H1 (cell line): ENCODE results near the gene GLYR1. TPM values are rescaled to one million over a fixed set of nuclear protein-coding genes. Genes with fewer than 3 reads are reported as not detected.

Experiments
- CTCF ChIA-PET: fragments of 300-600 bp; sonication (Branson Sonifier 250); formaldehyde crosslinking; loops from one replicate; lab custom pipeline; 2021; ENCODE audit not compliant: partially characterized antibody; lab: Charles Lee
- POLR2A ChIA-PET: fragments of 300-600 bp; sonication (Branson Sonifier 250); formaldehyde crosslinking; loops from one replicate; lab custom pipeline; 2021; ENCODE audit warnings: inconsistent platforms; ENCODE audit not compliant: partially characterized antibody; lab: Charles Lee
- DNase-seq, 2 experiments: peaks; one replicate each; pipeline versions ENCODE4 v3.0.0 to v3.0.0-alpha.2; 2010 to 2022; ENCODE audit warnings: low spot score in 2 of 2, low read depth in 1 of 2, mixed read lengths in 1 of 2
- FAIRE-seq: peaks from 2 replicates; lab custom pipeline; 2011; peaks lifted over from hg19 to GRCh38; lab: Jason Lieb, UNC
- H2AFZ ChIP-seq: 2 replicates; pipeline ENCODE4 v1.8.1; 2012; ENCODE audit warnings: low read length, inconsistent platforms
- H2AK5ac ChIP-seq: 2 replicates; pipeline ENCODE4 v1.6.1; 2013; ENCODE audit warnings: low read depth, low read length
- H2BK120ac ChIP-seq: replicated peaks from 2 replicates; pipeline ENCODE3; 2013; ENCODE audit warnings: low read depth, low read length, inconsistent platforms
- H2BK12ac ChIP-seq: 2 replicates; pipeline ENCODE4 v1.6.1; 2013; ENCODE audit warnings: low read depth, low read length
- H2BK15ac ChIP-seq: 2 replicates; pipeline ENCODE4 v1.6.1; 2013; ENCODE audit warnings: low read length
- H2BK20ac ChIP-seq: 2 replicates; pipeline ENCODE4 v1.6.1; 2013; ENCODE audit warnings: low read length
- H2BK5ac ChIP-seq: 2 replicates; pipeline ENCODE4 v1.6.1; 2013; ENCODE audit warnings: low read depth, low read length
- H3K14ac ChIP-seq: 2 replicates; pipeline ENCODE4 v1.6.1; 2013; ENCODE audit warnings: inconsistent platforms; ENCODE audit not compliant: insufficient read length
- H3K18ac ChIP-seq: 2 replicates; pipeline ENCODE4 v1.6.1; 2013; ENCODE audit warnings: low read length; ENCODE audit errors: extremely low read depth
- H3K23ac ChIP-seq: 2 replicates; pipeline ENCODE4 v1.6.1; 2013; ENCODE audit warnings: inconsistent platforms; ENCODE audit not compliant: insufficient read length
- H3K23me2 ChIP-seq: 2 replicates; pipeline ENCODE4 v1.6.1; 2013; ENCODE audit warnings: low read depth, low read length
- H3K27ac ChIP-seq: 2 replicates; pipeline ENCODE4 v1.6.1; 2011; ENCODE audit warnings: low read depth, low read length, inconsistent platforms
- H3K27me3 ChIP-seq, 4 experiments: replicated peaks in 1 of 4; 1 replicate in 1 of 4; 2 replicates in 3 of 4; pipeline versions ENCODE4 v1.6.1 to v1.8.1; 2011 to 2013; ENCODE audit warnings: low read length in 3 of 4, mild to moderate bottlenecking in 3 of 4, inconsistent platforms in 2 of 4, mixed read lengths in 2 of 4, moderate library complexity in 1 of 4; ENCODE audit not compliant: control insufficient read depth in 3 of 4, insufficient read depth in 3 of 4; ENCODE audit errors: extremely low read depth in 1 of 4
- H3K36me3 ChIP-seq, 4 experiments: 2 replicates each; pipeline versions ENCODE4 v1.6.1 to v1.8.1; 2011 to 2013; ENCODE audit warnings: mild to moderate bottlenecking in 4 of 4, low read length in 3 of 4, moderate library complexity in 2 of 4, control low read depth in 1 of 4, inconsistent platforms in 1 of 4; ENCODE audit not compliant: insufficient read depth in 4 of 4, control insufficient read depth in 2 of 4
- H3K4ac ChIP-seq: replicated peaks from 2 replicates; pipeline ENCODE3; 2013; ENCODE audit warnings: low read length, low read depth, mixed read lengths, inconsistent platforms; ENCODE audit not compliant: insufficient read length
- H3K4me1 ChIP-seq, 4 experiments: replicated peaks in 1 of 4; 1 replicate in 1 of 4; 2 replicates in 3 of 4; pipeline versions ENCODE4 v1.6.1 to v1.8.1; 2011 to 2013; ENCODE audit warnings: low read length in 3 of 4, inconsistent platforms in 2 of 4, mixed read lengths in 1 of 4; ENCODE audit not compliant: insufficient read depth in 4 of 4, control insufficient read depth in 3 of 4
- H3K4me2 ChIP-seq, 2 experiments: 2 replicates each; pipeline versions ENCODE4 v1.6.1 to v1.8.1; 2011 to 2013; ENCODE audit warnings: low read depth in 2 of 2, low read length in 2 of 2, control low read depth in 1 of 2, inconsistent platforms in 1 of 2, mild to moderate bottlenecking in 1 of 2; ENCODE audit not compliant: insufficient read depth in 1 of 2
- H3K4me3 ChIP-seq, 4 experiments: fragments of 200-600, 300-600 bp in 1 of 4; sonication (generic), shearing (Covaris generic), sonication (Bioruptor Twin) in 1 of 4; 2 replicates each; pipeline versions ENCODE4 v1.5.1 to v1.8.1; 2011 to 2016; ENCODE audit warnings: low read length in 4 of 4, low read depth in 3 of 4, control low read depth in 2 of 4, inconsistent platforms in 2 of 4, mild to moderate bottlenecking in 2 of 4, mixed read lengths in 1 of 4, moderate library complexity in 1 of 4; ENCODE audit not compliant: insufficient read depth in 2 of 4; ENCODE audit errors: extremely low read depth in 1 of 4
- H3K56ac ChIP-seq: replicated peaks from 2 replicates; pipeline ENCODE3; 2013; ENCODE audit warnings: low read depth, mild to moderate bottlenecking, mixed read lengths, low read length, inconsistent platforms; ENCODE audit not compliant: insufficient read length
- H3K79me1 ChIP-seq: 2 replicates; pipeline ENCODE4 v1.6.1; 2013; ENCODE audit warnings: low read depth, low read length, control low read depth
- H3K79me2 ChIP-seq, 2 experiments: 2 replicates each; pipeline versions ENCODE4 v1.6.1 to v1.8.1; 2012 to 2013; ENCODE audit warnings: low read length in 2 of 2, mild to moderate bottlenecking in 2 of 2, inconsistent platforms in 1 of 2; ENCODE audit not compliant: insufficient read depth in 2 of 2, control insufficient read depth in 1 of 2
- H3K9ac ChIP-seq, 4 experiments: replicated peaks in 1 of 4; 1 replicate in 1 of 4; 2 replicates in 3 of 4; pipeline versions ENCODE4 v1.6.1 to v1.8.1; 2011 to 2013; ENCODE audit warnings: low read depth in 3 of 4, low read length in 3 of 4, control low read depth in 2 of 4, mild to moderate bottlenecking in 2 of 4, moderate library complexity in 2 of 4, inconsistent platforms in 1 of 4; ENCODE audit errors: extremely low read depth in 1 of 4
- H3K9me3 ChIP-seq, 2 experiments: 2 replicates each; pipeline versions ENCODE4 v1.6.1 to v1.8.1; 2012 to 2013; ENCODE audit warnings: mild to moderate bottlenecking in 2 of 2, moderate library complexity in 2 of 2, control low read depth in 1 of 2, inconsistent platforms in 1 of 2, low read depth in 1 of 2, low read length in 1 of 2, mixed read lengths in 1 of 2; ENCODE audit not compliant: insufficient read depth in 2 of 2
- H4K20me1 ChIP-seq, 2 experiments: replicated peaks in 1 of 2; 2 replicates each; pipeline versions ENCODE3 to v1.8.1; 2011 to 2013; ENCODE audit warnings: inconsistent platforms in 2 of 2, low read length in 2 of 2, mild to moderate bottlenecking in 1 of 2; ENCODE audit not compliant: insufficient read depth in 2 of 2, control insufficient read depth in 1 of 2
- H4K5ac ChIP-seq: 2 replicates; pipeline ENCODE4 v1.6.1; 2013; ENCODE audit warnings: low read length, low read depth, mixed read lengths, inconsistent platforms; ENCODE audit not compliant: insufficient read length
- H4K8ac ChIP-seq: 2 replicates; pipeline ENCODE4 v1.8.0; 2013; ENCODE audit warnings: mild to moderate bottlenecking, moderate library complexity, low read length, inconsistent platforms; ENCODE audit not compliant: insufficient read depth; ENCODE audit errors: extremely low read depth
- H4K91ac ChIP-seq: replicated peaks from 2 replicates; pipeline ENCODE3; 2013; ENCODE audit warnings: low read length, mixed read lengths, inconsistent platforms; ENCODE audit not compliant: insufficient read length
- ASH2L ChIP-seq: fragments of 200-600, 300-600 bp; sonication (generic); IDR thresholded peaks from one replicate; pipeline ENCODE4 v1.7.1; 2017; ENCODE audit warnings: low read length
- GABPA ChIP-seq: IDR thresholded peaks from 2 replicates; pipeline ENCODE4 v1.6.1; 2011; ENCODE audit warnings: mild to moderate bottlenecking, low read length, moderate library complexity, borderline replicate concordance; ENCODE audit not compliant: insufficient read depth
- KDM1A ChIP-seq: fragments of 200-600, 300-600 bp; sonication (generic); IDR thresholded peaks from 2 replicates; pipeline ENCODE4 v1.7.1; 2016; ENCODE audit warnings: mild to moderate bottlenecking, low read length, borderline replicate concordance
- NANOG ChIP-seq: IDR thresholded peaks from 2 replicates; pipeline ENCODE4 v1.6.1; 2011; ENCODE audit warnings: low read length, low read depth, mild to moderate bottlenecking, inconsistent platforms; ENCODE audit not compliant: insufficient read depth, poor library complexity, severe bottlenecking
- RNF2 ChIP-seq: fragments of 200-900, 300-1000 bp; sonication (generic); IDR thresholded peaks from 2 replicates; pipeline ENCODE4 v1.7.1; 2016; ENCODE audit warnings: borderline replicate concordance, low read depth, mild to moderate bottlenecking, antibody characterized with exemption, low read length; ENCODE audit not compliant: poor library complexity, severe bottlenecking; ENCODE audit errors: missing control alignments
- RXRA ChIP-seq: IDR thresholded peaks from 2 replicates; pipeline ENCODE4 v1.6.1; 2011; ENCODE audit warnings: low read depth, mild to moderate bottlenecking, low read length, moderate library complexity; ENCODE audit not compliant: insufficient read depth
- SIN3A ChIP-seq, 2 experiments: IDR thresholded peaks in 1 of 2; conservative IDR thresholded peaks in 1 of 2; 2 replicates each; pipeline ENCODE4 v1.6.1; 2011 to 2012; ENCODE audit warnings: low read length in 2 of 2, improper control_type of control experiment in 1 of 2, low read depth in 1 of 2, mild to moderate bottlenecking in 1 of 2
- TEAD4 ChIP-seq: IDR thresholded peaks from 2 replicates; pipeline ENCODE4 v1.6.1; 2012; ENCODE audit warnings: low read depth, low read length, inconsistent platforms, mixed read lengths
- WGBS, 2 experiments: shearing (Covaris generic) in 1 of 2; methylation state at CpG; one replicate each; pipeline versions ENCODE4 v1.1.6 to v1.1.7; 2013 to 2015; ENCODE audit warnings: low lambda C conversion rate in 2 of 2, mixed read lengths in 2 of 2, inconsistent platforms in 1 of 2, low coverage in 1 of 2, missing lambda C conversion rate in 1 of 2; ENCODE audit not compliant: insufficient replicate concordance in 2 of 2, insufficient coverage in 1 of 2, insufficient read length in 1 of 2; ENCODE audit errors: extremely low coverage in 1 of 2, missing lambda C conversion rate in 1 of 2; 5-methylcytosine and 5-hydroxymethylcytosine counted together
- polyA plus RNA-seq, 7 experiments: library from polyadenylated mRNA; depleted of rRNA in 3 of 7; stranded (reverse) in 5 of 7; unstranded in 2 of 7; fragments of >200 nt in 5 of 7; fragments of 200-250 nt in 2 of 7; gene quantifications; 1 replicate in 5 of 7; 2 replicates in 1 of 7; 4 replicates in 1 of 7; pipeline versions ENCODE4 v1.2.1 to v1.2.3, GENCODE V29; 2011 to 2013; ENCODE audit warnings: missing spikeins in 2 of 7, mixed read lengths in 2 of 7
- total RNA-seq: library from RNA; stranded (reverse); fragmentation: NEBNext Ultra II Directional; extraction: Animal tissue kit (Norgen Biotek cat#: 25700); gene quantifications from 2 replicates; pipeline ENCODE4 v1.2.1, GENCODE V29; 2021
- TF ChIP-seq, protein P1 (sequence below): IDR thresholded peaks from 2 replicates; pipeline ENCODE4 v1.6.1; 2012; ENCODE audit warnings: inconsistent platforms
- TF ChIP-seq, protein P2 (sequence below), 3 experiments: IDR thresholded peaks; 1 replicate in 2 of 3; 2 replicates in 1 of 3; pipeline versions ENCODE4 v1.5.1 to v1.6.1; 2011; ENCODE audit warnings: low read length in 3 of 3, mild to moderate bottlenecking in 3 of 3, inconsistent platforms in 2 of 3, low read depth in 1 of 3, moderate library complexity in 1 of 3; ENCODE audit not compliant: insufficient read depth in 1 of 3; ENCODE audit errors: control extremely low read depth in 1 of 3

The GLYR1 gene
- total and polyA plus RNA-seq, 2 of the 8 experiments (the other 6 are each of a cell fraction or from before 2014, with no cell fraction given): 50.2 to 115 TPM

DNA sequence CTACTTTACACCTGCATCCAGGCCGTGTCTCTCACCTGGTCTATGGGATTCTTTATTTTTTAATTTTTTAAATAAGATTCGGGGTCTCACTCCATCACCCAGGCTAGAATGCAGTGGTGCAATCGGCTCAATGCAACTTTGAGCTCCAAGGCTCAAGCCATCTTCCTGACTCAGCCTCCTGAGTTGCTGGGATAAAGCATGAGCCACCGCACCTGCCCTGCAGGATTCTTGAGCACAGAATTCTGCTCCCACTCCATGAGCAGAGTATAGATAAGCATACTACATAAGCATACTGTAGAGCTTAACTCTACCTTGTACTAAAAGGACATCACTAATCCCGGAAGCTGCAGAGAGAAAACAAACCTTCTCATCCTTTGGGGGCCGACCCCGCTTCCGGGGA is 15.5 kb downstream of the GLYR1 start:
- H3K27me3 ChIP-seq: no peaks in the 10 kb centered on the region
- no peak overlapping the region for H4K91ac ChIP-seq
- 0 out of 4 replicates have a peak, but pooled peaks cover 0 to 4% of the 10 kb centered on the region in 2 experiments for H3K79me2 ChIP-seq
- POLR2A ChIA-PET: no interaction called here
- no peak overlapping the region for H2AK5ac ChIP-seq
- peaks cover 2 to 4% of the 10 kb centered on the region in 2 experiments for H4K20me1 ChIP-seq
- no peak overlapping the region for H3K4me2 ChIP-seq
- no peak for FAIRE-seq
- no peak for TF ChIP-seq ASH2L
- no peak for TF ChIP-seq GABPA
- TF ChIP-seq, protein P1, sequence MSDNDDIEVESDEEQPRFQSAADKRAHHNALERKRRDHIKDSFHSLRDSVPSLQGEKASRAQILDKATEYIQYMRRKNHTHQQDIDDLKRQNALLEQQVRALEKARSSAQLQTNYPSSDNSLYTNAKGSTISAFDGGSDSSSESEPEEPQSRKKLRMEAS: no peak
- TF ChIP-seq NANOG: no peak
- TF ChIP-seq RXRA: no peak
- TF ChIP-seq TEAD4: no peak
- TF ChIP-seq RNF2: no peak
- TF ChIP-seq SIN3A (conservative IDR thresholded peaks at IDR 0.05 in 1 of 2, IDR thresholded peaks at IDR 0.05 in 1 of 2; ENCODE audit: low read depth in 1 of 2, low read length in 2 of 2): no peak
- TF ChIP-seq, protein P2, sequence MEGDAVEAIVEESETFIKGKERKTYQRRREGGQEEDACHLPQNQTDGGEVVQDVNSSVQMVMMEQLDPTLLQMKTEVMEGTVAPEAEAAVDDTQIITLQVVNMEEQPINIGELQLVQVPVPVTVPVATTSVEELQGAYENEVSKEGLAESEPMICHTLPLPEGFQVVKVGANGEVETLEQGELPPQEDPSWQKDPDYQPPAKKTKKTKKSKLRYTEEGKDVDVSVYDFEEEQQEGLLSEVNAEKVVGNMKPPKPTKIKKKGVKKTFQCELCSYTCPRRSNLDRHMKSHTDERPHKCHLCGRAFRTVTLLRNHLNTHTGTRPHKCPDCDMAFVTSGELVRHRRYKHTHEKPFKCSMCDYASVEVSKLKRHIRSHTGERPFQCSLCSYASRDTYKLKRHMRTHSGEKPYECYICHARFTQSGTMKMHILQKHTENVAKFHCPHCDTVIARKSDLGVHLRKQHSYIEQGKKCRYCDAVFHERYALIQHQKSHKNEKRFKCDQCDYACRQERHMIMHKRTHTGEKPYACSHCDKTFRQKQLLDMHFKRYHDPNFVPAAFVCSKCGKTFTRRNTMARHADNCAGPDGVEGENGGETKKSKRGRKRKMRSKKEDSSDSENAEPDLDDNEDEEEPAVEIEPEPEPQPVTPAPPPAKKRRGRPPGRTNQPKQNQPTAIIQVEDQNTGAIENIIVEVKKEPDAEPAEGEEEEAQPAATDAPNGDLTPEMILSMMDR (IDR thresholded peaks at IDR 0.05; ENCODE audit: control extremely low read depth in 1 of 3, insufficient read depth in 1 of 3, low read depth in 1 of 3, low read length in 3 of 3): no peak
- no peak for TF ChIP-seq KDM1A
- TF ChIP-seq, all 59 proteins: peak for 0
- Histone ChIP-seq H3K23me2 (no peaks in the 10 kb centered on the region), H3K79me1 (peaks cover 4% of the 10 kb centered on the region; the same call in 1 of the 2 replicates), H3K4ac (no peak overlapping the region), H3K56ac (no peak overlapping the region), H3K14ac (no peak overlapping the region), H3K18ac (no peak overlapping the region), H2BK5ac (no peak overlapping the region), H3K27ac (no peak overlapping the region), H2AFZ (no peak overlapping the region), H4K8ac (no peak overlapping the region; the same call in 1 of the 2 replicates), H3K36me3 (peaks cover 27 to 70% (median 49%) of the 10 kb centered on the region in 4 experiments), H3K4me1 (no peaks in the 10 kb centered on the region), H3K4me3 (no peak overlapping the region), H2BK120ac (no peak overlapping the region), H2BK15ac (no peak overlapping the region), H2BK12ac (no peak overlapping the region), H3K9ac (no peak overlapping the region), H3K9me3 (no peaks in the 10 kb centered on the region), H4K5ac (no peak overlapping the region), H2BK20ac (no peak overlapping the region), H3K23ac (no peak overlapping the region)
- DNase-seq: no peak
- WGBS, 2 experiments: 97% methylated on average over 8 of the region's 8 CpGs; no CpG with 5 or more reads in 1 of the 2 experiments
- CTCF ChIA-PET: interaction anchor here (0.8 to 0.9 kb wide), 2 partner anchors 20 to 124 kb away, joined by 3 read pairs; no protein-coding TSS in a partner anchor
